Measurements from ENCODE around the gene NUDT16.

The NUDT16 gene

DNA sequence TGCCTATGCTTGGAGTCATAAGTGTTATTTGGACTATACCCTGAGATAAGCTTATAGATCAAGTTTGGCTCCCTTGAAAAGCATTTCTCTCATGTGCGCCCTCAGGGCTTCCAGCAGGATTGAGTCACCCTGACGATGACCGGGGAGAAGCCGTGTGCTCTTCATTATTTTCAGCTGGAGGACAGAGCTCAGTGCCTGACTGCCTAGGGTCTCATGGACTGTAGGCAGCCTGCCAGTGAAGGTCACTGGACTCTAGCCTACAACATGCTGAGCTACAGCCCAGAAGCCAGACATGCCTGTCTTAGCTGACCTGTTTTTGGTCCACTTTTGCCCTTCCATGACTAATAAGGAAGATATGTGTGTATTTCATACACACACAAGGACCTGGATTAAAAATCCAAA lies 31.6 kb upstream of the NUDT16 start:
- DNase-seq: no peak
- no peaks in the 10 kb centered on the region for H3K4me1 ChIP-seq
- intact Hi-C loops (cut with DNase I; ENCODE audit: low total_unique reads): no loop called here
- TF ChIP-seq, protein P1, sequence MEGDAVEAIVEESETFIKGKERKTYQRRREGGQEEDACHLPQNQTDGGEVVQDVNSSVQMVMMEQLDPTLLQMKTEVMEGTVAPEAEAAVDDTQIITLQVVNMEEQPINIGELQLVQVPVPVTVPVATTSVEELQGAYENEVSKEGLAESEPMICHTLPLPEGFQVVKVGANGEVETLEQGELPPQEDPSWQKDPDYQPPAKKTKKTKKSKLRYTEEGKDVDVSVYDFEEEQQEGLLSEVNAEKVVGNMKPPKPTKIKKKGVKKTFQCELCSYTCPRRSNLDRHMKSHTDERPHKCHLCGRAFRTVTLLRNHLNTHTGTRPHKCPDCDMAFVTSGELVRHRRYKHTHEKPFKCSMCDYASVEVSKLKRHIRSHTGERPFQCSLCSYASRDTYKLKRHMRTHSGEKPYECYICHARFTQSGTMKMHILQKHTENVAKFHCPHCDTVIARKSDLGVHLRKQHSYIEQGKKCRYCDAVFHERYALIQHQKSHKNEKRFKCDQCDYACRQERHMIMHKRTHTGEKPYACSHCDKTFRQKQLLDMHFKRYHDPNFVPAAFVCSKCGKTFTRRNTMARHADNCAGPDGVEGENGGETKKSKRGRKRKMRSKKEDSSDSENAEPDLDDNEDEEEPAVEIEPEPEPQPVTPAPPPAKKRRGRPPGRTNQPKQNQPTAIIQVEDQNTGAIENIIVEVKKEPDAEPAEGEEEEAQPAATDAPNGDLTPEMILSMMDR (IDR thresholded peaks at IDR 0.05): no peak
- no peak overlapping the region for H3K27ac ChIP-seq
- no peak overlapping the region for H3K4me3 ChIP-seq
- no peaks in the 10 kb centered on the region for H3K27me3 ChIP-seq
- H3K9me3 ChIP-seq: no peaks in the 10 kb centered on the region
- H3K36me3 ChIP-seq: no peaks in the 10 kb centered on the region

DNA sequence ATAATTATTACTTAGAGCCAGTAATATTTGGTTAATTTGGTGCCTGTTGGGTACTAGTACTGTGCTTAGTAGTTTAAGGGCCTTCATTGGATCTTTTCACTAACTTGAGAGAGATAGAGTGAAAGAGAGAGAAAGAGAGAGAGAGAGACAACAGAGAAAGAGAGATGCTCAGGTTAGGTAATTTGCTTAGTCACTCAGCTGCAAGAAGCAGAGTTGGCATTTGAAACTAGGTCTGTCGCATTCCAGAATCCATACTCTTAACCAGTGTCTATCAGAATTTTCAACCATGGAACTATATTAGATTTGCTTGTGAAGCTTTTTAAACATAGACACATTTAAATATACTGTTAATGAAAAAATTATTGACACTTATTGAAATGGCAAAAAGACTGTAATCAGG lies 31.1 kb upstream of the NUDT16 start:
- Histone ChIP-seq H3K36me3 (no peaks in the 10 kb centered on the region), H3K4me1 (no peaks in the 10 kb centered on the region), H3K27ac (no peak overlapping the region), H3K9me3 (no peaks in the 10 kb centered on the region), H3K4me3 (no peak overlapping the region), H3K27me3 (no peaks in the 10 kb centered on the region)
- DNase-seq: no peak
- TF ChIP-seq, protein P1 (IDR thresholded peaks at IDR 0.05): no peak
- intact Hi-C loops (cut with DNase I; ENCODE audit: low total_unique reads): no loop called here

DNA sequence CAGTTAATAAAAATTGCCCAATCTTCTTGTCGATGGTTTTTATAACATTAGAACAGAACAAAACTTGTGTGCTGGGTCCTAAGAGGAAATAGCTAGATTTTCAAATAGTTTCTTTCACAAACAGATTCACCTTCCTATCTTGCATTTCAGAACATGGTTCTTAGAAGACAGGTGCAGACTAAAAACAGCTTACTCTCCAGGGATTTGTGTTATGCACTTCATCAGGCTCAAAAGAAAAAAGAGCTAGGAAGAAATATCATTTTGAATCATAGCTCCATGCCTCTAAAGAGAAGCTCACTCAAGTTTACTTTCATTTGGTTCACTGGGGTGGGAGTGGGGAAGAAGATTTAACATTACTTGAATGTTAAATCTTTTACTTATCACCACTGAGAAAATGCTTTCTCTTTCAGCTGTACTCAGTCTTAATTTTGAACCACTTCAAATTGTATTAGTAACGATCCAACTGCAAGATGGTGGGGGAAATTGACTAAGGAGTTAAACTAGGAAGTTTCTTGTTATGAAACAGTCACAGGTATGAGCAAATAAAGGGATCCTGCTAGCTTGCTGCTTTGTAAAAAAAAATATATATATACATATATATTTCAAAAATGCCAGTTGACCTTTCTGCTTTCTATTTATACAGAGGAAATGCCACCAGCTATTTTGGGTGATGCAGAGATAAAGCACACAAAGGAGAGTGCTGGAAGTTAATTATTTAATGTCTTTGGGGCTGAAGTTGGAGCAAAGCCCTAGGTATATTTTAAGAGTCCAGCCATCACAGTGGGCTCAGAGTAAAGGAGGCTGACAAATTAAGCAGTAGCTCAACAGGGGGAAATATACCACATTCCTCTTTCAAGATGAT lies 28.3 kb upstream of the NUDT16 start:
- Histone ChIP-seq H3K4me1 (no peaks in the 10 kb centered on the region), H3K36me3 (no peaks in the 10 kb centered on the region)

DNA sequence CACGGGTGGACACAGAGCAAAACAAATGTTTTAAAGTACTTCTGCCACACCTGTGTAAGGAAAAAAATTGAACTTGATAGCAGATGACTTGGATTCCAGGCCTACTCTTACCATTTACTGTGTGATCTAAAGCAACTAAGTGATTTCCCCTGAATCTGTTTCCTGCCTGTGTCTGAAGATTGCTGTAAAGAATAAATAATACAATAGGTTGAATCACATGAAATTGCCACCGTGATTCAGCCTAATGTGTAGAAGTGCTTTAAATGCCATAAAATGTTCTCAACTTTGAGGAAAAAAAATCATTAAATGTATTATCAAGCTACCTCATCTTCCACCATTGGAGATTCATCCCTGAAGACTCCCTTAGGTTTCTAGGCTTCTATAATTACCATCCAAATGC lies 27.6 kb upstream of the NUDT16 start:
- Histone ChIP-seq H3K4me1 (no peaks in the 10 kb centered on the region), H3K4me3 (no peak overlapping the region), H3K27ac (no peak overlapping the region), H3K36me3 (no peaks in the 10 kb centered on the region), H3K27me3 (no peaks in the 10 kb centered on the region), H3K9me3 (no peaks in the 10 kb centered on the region)
- TF ChIP-seq, protein P1 (IDR thresholded peaks at IDR 0.05): no peak
- intact Hi-C loops (cut with DNase I; ENCODE audit: low total_unique reads): no loop called here
- DNase-seq: no peak

More for the DNA sequence above, 28.3 kb upstream of the NUDT16 start:
- Histone ChIP-seq H3K27ac (no peak overlapping the region), H3K4me3 (no peak overlapping the region), H3K27me3 (no peaks in the 10 kb centered on the region), H3K9me3 (no peaks in the 10 kb centered on the region)
- TF ChIP-seq, protein P1 (IDR thresholded peaks at IDR 0.05): no peak
- intact Hi-C loops (cut with DNase I; ENCODE audit: low total_unique reads): no loop called here
- DNase-seq: no peak

DNA sequence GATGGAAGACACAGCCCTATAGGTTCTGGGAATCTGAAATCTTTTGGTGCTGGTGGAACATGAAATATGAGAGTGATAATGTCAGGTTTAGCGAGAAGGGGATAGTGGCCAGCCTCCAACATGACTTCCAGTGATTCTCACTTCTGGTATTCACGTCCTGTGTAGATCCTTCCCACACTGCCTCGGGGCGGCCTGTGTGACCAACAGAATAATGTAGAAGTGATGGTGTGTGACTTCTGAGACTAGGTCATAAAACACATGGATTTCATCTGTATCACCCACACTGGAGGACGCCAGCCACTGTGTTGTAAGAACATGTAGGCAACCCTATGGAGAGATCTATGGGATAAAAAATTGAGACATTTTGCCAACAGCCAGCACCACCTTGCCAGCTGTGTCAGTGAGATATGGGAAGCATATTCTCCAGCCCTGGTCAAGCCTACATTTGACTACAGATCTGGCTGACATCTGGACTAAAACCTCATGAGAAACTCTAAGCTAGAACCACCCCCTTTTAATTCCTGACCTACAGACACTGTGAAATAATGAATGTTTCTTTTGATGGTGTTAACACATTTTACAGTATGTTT lies 25.5 kb upstream of the NUDT16 start:
- TF ChIP-seq, protein P1 (IDR thresholded peaks at IDR 0.05): no peak
- DNase-seq: no peak
- H3K4me1 ChIP-seq: no peaks in the 10 kb centered on the region
- no peaks in the 10 kb centered on the region for H3K27me3 ChIP-seq
- no peak overlapping the region for H3K27ac ChIP-seq
- H3K9me3 ChIP-seq: no peaks in the 10 kb centered on the region
- no peak overlapping the region for H3K4me3 ChIP-seq
- intact Hi-C loops (cut with DNase I; ENCODE audit: low total_unique reads): no loop called here
- H3K36me3 ChIP-seq: no peaks in the 10 kb centered on the region
